K562 (cell line): ENCODE data around the gene FLAD1. TPM values are rescaled to one million over a fixed set of nuclear protein-coding genes. Genes with fewer than 3 reads are reported as not detected.

Experiments used
- FOXJ2 ChIP-seq: fragments of 200-800 bp; sonication (Bioruptor generic); IDR thresholded peaks from 2 replicates; pipeline ENCODE4 v1.6.1; 2016; ENCODE audit warnings: missing genetic modification characterization, missing compliant biosample characterization
- HLTF ChIP-seq: fragments of 450-650 bp; IDR thresholded peaks from 2 replicates; pipeline ENCODE4 v1.6.1; 2016
- ILF3 ChIP-seq: fragments of 450-650 bp; IDR thresholded peaks from 2 replicates; pipeline ENCODE4 v1.6.1; 2018; ENCODE audit warnings: antibody characterized with exemption, mild to moderate bottlenecking, moderate library complexity, borderline replicate concordance
- NELFE ChIP-seq: IDR thresholded peaks from 2 replicates; pipeline ENCODE4 v1.6.1; 2011; ENCODE audit warnings: mild to moderate bottlenecking; ENCODE audit not compliant: insufficient read depth, insufficient read length
- RBM15 ChIP-seq: fragments of 200-400 bp; formaldehyde crosslinking; IDR thresholded peaks from 2 replicates; pipeline ENCODE4 v1.6.1; 2018; ENCODE audit warnings: mild to moderate bottlenecking, low read length, moderate library complexity; ENCODE audit not compliant: insufficient read depth
- SMARCA4 ChIP-seq: fragments of 450-650 bp; IDR thresholded peaks from 2 replicates; pipeline ENCODE4 v1.6.1; 2016
- SUPT5H ChIP-seq: fragments of 450-650 bp; IDR thresholded peaks from 2 replicates; pipeline ENCODE4 v1.6.1; 2016
- TCF7L2 ChIP-seq: fragments of 150-350 bp; IDR thresholded peaks from 2 replicates; pipeline ENCODE4 v1.6.1; 2016; ENCODE audit warnings: low read depth, mild to moderate bottlenecking, low read length, moderate library complexity
- ZSCAN29 ChIP-seq: fragments of 450-650 bp; IDR thresholded peaks from 2 replicates; pipeline ENCODE4 v1.6.1; 2017
- polyA plus RNA-seq, 8 experiments: library from polyadenylated mRNA; depleted of rRNA in 4 of 8; stranded (reverse) in 5 of 8; unstranded in 3 of 8; fragments of >200 nt; fragmentation: Nextera tagmentation in 2 of 8; fragmentation: Illumina TruSeq in 1 of 8; extraction: Ambion mirVana in 2 of 8; extraction: Trizol in 1 of 8; gene quantifications; 2 replicates each; pipeline versions ENCODE4 v1.2.1 to v1.2.3, GENCODE V29; 2011 to 2014; ENCODE audit warnings: inconsistent platforms in 1 of 8, missing spikeins in 1 of 8
- total RNA-seq, 7 experiments: library from RNA; depleted of rRNA in 6 of 7; stranded (reverse); fragments of >200 nt in 6 of 7; fragmentation: Illumina TruSeq in 2 of 7; extraction: Trizol in 2 of 7; gene quantifications; 2 replicates each; pipeline versions ENCODE4 v1.2.1 to v1.2.3, GENCODE V29; 2011 to 2021; ENCODE audit warnings: low replicate concordance in 1 of 7
- TF ChIP-seq, protein P1 (sequence below): fragments of 200-400 bp; formaldehyde crosslinking; IDR thresholded peaks from 2 replicates; pipeline ENCODE4 v1.6.1; 2017; ENCODE audit warnings: mild to moderate bottlenecking, low read depth, low read length, moderate library complexity
- TF ChIP-seq, protein P2 (sequence below): fragments of 450-650 bp; IDR thresholded peaks from one replicate; pipeline ENCODE4 v1.6.1; 2018; ENCODE audit warnings: mild to moderate bottlenecking, moderate library complexity; ENCODE audit not compliant: partially characterized antibody
- TF ChIP-seq, protein P3 (sequence below): IDR thresholded peaks from 2 replicates; pipeline ENCODE4 v1.6.1; 2014; ENCODE audit warnings: antibody characterized with exemption
- TF ChIP-seq, protein P4 (sequence below): fragments of 450-650 bp; conservative IDR thresholded peaks from 2 replicates; pipeline ENCODE4 v1.6.1; 2016; ENCODE audit warnings: missing genetic modification characterization, low read depth, mild to moderate bottlenecking, control low read depth, missing compliant biosample characterization
- TF ChIP-seq, protein P5 (sequence below): fragments of 250-450 bp; sonication (Bioruptor Pico); IDR thresholded peaks from 2 replicates; pipeline ENCODE4 v1.9.0; 2021; ENCODE audit warnings: mild to moderate bottlenecking, inconsistent platforms
- TF ChIP-seq, protein P6 (sequence below): sonication (generic); formaldehyde crosslinking; IDR thresholded peaks from 2 replicates; pipeline ENCODE4 v1.8.1; 2023; ENCODE audit warnings: mild to moderate bottlenecking, missing genetic modification reagents
- TF ChIP-seq, protein P7 (sequence below): fragments of 450-650 bp; IDR thresholded peaks from 2 replicates; pipeline ENCODE4 v1.6.1; 2016; ENCODE audit warnings: missing biosample characterization, missing genetic modification characterization

FLAD1 gene
- total and polyA plus RNA-seq, 9 of the 15 experiments (the other 6 are each of a cell fraction or from before 2014, with no cell fraction given), result 24.9 to 85.8 (median 67.0) TPM

DNA sequence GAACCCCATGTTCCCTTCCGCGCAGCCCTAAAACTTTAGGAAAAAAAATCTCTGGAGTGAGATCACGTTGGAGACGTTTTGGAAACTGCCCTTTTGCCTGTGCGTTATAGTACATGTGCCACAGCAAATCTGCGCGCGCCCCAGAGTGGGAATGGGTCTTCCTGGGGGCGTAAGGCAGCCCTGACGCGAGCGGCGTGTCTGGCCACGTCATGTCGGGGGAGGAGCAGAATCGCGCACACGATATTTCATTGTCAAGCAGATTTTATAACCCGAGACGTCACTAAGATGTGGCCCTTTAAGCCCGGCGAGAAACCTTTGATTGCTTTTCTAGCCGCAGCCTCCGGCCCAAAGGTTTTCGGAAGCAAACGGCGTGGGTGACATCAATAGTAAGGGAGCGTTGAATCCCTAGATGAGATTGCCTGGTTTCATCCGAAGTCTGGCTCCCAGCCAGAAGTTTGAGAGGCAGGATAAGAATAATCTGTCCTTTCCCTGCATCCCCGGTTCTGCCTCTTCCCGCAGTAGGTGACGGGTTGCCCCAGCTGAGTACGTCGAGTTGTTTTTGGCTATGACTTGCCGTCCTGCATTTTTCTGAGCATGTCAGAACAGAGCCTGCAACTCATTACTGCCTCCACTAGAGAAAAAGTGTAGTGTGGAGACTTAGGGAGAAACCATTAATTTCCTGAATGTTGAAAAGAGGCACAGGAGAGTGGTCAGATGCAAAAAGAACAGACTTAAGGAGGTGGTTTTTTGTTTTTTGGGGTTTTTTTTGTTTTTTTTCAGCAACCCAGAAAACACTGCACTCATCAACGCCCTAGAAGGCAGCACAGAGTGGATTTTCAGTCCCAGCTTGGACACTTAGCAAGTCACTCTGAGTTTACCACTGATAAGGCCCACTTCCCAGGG is 45.8 kb upstream of the FLAD1 start (continued):
- TF ChIP-seq, protein P1, sequence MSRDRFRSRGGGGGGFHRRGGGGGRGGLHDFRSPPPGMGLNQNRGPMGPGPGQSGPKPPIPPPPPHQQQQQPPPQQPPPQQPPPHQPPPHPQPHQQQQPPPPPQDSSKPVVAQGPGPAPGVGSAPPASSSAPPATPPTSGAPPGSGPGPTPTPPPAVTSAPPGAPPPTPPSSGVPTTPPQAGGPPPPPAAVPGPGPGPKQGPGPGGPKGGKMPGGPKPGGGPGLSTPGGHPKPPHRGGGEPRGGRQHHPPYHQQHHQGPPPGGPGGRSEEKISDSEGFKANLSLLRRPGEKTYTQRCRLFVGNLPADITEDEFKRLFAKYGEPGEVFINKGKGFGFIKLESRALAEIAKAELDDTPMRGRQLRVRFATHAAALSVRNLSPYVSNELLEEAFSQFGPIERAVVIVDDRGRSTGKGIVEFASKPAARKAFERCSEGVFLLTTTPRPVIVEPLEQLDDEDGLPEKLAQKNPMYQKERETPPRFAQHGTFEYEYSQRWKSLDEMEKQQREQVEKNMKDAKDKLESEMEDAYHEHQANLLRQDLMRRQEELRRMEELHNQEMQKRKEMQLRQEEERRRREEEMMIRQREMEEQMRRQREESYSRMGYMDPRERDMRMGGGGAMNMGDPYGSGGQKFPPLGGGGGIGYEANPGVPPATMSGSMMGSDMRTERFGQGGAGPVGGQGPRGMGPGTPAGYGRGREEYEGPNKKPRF, result no peak
- TF ChIP-seq, protein P2, sequence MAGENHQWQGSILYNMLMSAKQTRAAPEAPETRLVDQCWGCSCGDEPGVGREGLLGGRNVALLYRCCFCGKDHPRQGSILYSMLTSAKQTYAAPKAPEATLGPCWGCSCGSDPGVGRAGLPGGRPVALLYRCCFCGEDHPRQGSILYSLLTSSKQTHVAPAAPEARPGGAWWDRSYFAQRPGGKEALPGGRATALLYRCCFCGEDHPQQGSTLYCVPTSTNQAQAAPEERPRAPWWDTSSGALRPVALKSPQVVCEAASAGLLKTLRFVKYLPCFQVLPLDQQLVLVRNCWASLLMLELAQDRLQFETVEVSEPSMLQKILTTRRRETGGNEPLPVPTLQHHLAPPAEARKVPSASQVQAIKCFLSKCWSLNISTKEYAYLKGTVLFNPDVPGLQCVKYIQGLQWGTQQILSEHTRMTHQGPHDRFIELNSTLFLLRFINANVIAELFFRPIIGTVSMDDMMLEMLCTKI, result no peak
- TF ChIP-seq SUPT5H (no peak), TCF7L2 (peak; percentile 92), RBM15 (no peak), SMARCA4 (peak; percentile 47; the same call in 1 of the 2 replicates), FOXJ2 (tag) (no peak), HLTF (no peak), ZSCAN29 (no peak), NELFE (no peak), ILF3 (no peak)
- TF ChIP-seq, protein P3, sequence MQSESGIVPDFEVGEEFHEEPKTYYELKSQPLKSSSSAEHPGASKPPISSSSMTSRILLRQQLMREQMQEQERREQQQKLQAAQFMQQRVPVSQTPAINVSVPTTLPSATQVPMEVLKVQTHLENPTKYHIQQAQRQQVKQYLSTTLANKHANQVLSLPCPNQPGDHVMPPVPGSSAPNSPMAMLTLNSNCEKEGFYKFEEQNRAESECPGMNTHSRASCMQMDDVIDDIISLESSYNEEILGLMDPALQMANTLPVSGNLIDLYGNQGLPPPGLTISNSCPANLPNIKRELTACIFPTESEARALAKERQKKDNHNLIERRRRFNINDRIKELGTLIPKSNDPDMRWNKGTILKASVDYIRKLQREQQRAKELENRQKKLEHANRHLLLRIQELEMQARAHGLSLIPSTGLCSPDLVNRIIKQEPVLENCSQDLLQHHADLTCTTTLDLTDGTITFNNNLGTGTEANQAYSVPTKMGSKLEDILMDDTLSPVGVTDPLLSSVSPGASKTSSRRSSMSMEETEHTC, result no peak
- TF ChIP-seq, protein P4, sequence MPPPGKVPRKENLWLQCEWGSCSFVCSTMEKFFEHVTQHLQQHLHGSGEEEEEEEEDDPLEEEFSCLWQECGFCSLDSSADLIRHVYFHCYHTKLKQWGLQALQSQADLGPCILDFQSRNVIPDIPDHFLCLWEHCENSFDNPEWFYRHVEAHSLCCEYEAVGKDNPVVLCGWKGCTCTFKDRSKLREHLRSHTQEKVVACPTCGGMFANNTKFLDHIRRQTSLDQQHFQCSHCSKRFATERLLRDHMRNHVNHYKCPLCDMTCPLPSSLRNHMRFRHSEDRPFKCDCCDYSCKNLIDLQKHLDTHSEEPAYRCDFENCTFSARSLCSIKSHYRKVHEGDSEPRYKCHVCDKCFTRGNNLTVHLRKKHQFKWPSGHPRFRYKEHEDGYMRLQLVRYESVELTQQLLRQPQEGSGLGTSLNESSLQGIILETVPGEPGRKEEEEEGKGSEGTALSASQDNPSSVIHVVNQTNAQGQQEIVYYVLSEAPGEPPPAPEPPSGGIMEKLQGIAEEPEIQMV, result no peak
- TF ChIP-seq, protein P5, sequence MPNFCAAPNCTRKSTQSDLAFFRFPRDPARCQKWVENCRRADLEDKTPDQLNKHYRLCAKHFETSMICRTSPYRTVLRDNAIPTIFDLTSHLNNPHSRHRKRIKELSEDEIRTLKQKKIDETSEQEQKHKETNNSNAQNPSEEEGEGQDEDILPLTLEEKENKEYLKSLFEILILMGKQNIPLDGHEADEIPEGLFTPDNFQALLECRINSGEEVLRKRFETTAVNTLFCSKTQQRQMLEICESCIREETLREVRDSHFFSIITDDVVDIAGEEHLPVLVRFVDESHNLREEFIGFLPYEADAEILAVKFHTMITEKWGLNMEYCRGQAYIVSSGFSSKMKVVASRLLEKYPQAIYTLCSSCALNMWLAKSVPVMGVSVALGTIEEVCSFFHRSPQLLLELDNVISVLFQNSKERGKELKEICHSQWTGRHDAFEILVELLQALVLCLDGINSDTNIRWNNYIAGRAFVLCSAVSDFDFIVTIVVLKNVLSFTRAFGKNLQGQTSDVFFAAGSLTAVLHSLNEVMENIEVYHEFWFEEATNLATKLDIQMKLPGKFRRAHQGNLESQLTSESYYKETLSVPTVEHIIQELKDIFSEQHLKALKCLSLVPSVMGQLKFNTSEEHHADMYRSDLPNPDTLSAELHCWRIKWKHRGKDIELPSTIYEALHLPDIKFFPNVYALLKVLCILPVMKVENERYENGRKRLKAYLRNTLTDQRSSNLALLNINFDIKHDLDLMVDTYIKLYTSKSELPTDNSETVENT (CRISPR knock-in tag), result no peak
- TF ChIP-seq, protein P6, sequence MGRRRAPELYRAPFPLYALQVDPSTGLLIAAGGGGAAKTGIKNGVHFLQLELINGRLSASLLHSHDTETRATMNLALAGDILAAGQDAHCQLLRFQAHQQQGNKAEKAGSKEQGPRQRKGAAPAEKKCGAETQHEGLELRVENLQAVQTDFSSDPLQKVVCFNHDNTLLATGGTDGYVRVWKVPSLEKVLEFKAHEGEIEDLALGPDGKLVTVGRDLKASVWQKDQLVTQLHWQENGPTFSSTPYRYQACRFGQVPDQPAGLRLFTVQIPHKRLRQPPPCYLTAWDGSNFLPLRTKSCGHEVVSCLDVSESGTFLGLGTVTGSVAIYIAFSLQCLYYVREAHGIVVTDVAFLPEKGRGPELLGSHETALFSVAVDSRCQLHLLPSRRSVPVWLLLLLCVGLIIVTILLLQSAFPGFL (CRISPR knock-in tag), result no peak
- TF ChIP-seq, protein P7, sequence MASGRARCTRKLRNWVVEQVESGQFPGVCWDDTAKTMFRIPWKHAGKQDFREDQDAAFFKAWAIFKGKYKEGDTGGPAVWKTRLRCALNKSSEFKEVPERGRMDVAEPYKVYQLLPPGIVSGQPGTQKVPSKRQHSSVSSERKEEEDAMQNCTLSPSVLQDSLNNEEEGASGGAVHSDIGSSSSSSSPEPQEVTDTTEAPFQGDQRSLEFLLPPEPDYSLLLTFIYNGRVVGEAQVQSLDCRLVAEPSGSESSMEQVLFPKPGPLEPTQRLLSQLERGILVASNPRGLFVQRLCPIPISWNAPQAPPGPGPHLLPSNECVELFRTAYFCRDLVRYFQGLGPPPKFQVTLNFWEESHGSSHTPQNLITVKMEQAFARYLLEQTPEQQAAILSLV (tag), result no peak
